Measurements from ENCODE around the gene TCAF1.
A peak's percentile ranks its signal among the peaks of the same experiment; 100 is the strongest.

Gene TCAF1, protein sequence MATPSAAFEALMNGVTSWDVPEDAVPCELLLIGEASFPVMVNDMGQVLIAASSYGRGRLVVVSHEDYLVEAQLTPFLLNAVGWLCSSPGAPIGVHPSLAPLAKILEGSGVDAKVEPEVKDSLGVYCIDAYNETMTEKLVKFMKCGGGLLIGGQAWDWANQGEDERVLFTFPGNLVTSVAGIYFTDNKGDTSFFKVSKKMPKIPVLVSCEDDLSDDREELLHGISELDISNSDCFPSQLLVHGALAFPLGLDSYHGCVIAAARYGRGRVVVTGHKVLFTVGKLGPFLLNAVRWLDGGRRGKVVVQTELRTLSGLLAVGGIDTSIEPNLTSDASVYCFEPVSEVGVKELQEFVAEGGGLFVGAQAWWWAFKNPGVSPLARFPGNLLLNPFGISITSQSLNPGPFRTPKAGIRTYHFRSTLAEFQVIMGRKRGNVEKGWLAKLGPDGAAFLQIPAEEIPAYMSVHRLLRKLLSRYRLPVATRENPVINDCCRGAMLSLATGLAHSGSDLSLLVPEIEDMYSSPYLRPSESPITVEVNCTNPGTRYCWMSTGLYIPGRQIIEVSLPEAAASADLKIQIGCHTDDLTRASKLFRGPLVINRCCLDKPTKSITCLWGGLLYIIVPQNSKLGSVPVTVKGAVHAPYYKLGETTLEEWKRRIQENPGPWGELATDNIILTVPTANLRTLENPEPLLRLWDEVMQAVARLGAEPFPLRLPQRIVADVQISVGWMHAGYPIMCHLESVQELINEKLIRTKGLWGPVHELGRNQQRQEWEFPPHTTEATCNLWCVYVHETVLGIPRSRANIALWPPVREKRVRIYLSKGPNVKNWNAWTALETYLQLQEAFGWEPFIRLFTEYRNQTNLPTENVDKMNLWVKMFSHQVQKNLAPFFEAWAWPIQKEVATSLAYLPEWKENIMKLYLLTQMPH

DNA sequence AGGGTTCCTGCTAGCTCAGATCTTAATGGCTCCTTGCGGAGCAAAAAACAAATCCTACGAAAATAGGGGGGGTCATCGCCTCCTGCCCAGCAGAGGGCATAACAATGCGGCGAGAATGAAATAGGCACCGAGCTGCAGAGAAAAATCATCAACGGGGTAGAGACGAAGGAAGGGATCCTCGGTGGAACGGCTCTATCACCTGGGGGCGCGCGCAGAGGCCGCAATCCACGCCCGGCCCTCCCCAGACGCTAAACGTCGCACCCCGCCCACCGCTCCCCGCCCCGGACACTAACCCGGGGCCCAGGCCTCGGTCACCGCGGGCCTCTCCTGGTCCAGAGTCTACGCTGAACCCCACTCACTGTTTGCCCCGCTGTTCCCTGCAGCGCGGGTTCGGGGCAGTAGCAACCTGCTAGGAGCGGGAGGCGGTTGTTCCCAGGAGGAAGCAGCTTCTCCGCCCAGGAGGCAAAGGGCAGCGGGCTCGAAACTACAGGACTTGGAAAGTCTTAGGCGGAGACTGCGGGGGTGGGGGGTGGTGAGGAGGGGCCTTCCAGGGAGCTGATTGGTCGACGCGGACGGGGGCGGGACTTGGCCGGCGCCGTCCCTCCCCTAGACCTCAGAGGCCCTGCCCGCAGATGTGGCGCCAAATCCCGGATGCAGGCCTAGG lies at the start of gene TCAF1:
Gene TCAF1 (minus strand): TSS at position 509 of the 664 bp plus-strand sequence. CDS start 25,568 bp downstream, outside the sequence.
- DNase-seq (ENCODE audit: low spot score), result peak; percentile 95
- peak; percentile 21 for TF ChIP-seq CTCF (IDR thresholded peaks at IDR 0.05; ENCODE audit: extremely low read depth, missing control alignments)

DNA sequence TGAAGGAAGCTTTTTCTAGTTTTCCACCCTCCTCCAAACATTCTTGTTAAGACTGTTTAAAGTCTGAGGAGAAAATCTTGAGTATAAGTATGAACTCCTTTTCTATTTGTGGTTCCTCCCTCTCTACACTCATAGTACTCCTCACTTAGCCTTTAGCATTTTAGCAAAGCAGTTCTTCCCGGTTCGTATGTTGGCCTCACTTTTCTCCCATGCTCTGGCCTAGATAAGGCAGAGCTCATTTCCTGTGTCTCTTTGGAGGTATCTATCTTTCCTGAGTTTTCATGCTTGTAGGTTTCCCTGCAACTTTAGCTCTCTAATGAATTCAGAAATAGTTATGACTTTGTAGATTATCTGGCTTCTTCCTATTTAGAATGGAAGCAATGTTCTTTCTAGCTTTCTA lies 46.8 kb upstream of the TCAF1 start:
- TF ChIP-seq CTCF (IDR thresholded peaks at IDR 0.05; ENCODE audit: extremely low read depth, missing control alignments), result no peak
- no peak for DNase-seq (ENCODE audit: low spot score)

GRCh38 chr7:143947111-143947510 lies 45.1 kb upstream of the TCAF1 start:
- DNase-seq (ENCODE audit: low spot score), result no peak
- TF ChIP-seq CTCF (IDR thresholded peaks at IDR 0.05; ENCODE audit: extremely low read depth, missing control alignments), result no peak

DNA sequence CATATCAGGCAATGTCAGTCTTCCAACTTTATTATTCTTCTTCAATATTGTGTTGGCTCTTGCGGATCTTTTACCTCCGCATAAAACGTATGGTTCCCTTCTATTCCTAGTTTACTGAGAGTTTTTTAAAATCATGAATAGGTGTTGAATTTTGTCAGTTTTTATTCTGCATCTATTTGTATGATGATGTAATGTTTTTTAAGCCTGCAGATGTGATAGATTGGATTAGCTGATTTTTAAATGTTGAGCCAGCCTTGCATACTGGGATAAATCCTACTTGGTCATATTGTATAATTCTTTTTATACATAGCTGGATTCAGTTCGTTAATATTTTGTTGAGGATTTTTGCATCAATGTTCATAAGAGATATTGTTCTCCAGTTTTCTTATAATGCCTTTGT lies 43.4 kb upstream of the TCAF1 start:
- no peak for DNase-seq (ENCODE audit: low spot score)
- TF ChIP-seq CTCF (IDR thresholded peaks at IDR 0.05; ENCODE audit: extremely low read depth, missing control alignments), result no peak

- DNase-seq (ENCODE audit: low spot score), result no peak
- TF ChIP-seq CTCF (IDR thresholded peaks at IDR 0.05; ENCODE audit: extremely low read depth, missing control alignments), result no peak
Measured at GRCh38 chr7:143938379-143939243, 36.6 kb upstream of the TCAF1 start.

DNA sequence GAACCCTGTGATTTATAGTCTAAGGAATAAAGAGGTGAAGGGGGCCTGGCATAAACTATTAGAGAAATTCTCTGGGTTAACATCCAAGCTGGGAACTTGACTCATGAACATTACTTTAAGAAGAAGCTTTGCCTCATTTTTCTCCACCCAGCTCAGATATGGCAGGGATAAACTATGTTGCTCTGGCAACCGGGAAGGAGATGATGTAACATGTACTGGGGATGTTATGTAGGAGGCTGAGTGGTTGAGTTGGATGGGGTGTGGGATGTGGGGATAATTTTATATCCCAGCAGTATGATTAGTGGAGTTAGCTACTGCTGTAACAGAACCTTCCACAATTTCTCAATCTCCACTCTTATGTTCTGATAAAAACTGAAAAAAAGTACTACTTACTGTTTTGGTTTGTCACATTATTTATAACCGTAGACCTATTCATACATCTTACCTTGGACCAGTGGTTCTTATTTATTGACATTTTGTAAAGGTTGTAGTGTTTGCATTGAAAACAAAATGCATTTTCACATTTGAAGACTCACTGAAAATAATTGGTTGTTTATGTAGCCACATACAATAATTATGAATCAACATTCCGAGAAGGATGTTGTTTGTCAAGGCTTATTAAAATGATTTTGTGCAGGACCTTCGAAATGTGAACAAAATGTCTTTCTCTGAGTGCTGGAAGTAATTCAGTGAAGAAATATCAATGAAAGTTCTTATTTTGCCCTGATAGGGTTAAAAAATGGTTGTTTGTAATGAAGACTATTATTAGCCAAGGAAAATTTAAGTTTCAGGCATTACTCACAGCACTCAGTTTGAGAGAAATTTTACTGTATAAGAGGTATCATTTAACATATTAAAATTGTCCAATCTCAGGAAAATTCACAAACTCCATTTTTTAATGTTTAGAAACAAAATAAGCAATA lies 34.4 kb upstream of the TCAF1 start:
- no peak for DNase-seq (ENCODE audit: low spot score)
- TF ChIP-seq CTCF (IDR thresholded peaks at IDR 0.05; ENCODE audit: extremely low read depth, missing control alignments), result no peak
